Measurements from ENCODE around the gene KIF19. TPM values are rescaled to one million over a fixed set of nuclear protein-coding genes. Genes with fewer than 3 reads are reported as not detected.

The KIF19 gene
- total RNA-seq, 1 experiment from 2014 or later: not detected

DNA sequence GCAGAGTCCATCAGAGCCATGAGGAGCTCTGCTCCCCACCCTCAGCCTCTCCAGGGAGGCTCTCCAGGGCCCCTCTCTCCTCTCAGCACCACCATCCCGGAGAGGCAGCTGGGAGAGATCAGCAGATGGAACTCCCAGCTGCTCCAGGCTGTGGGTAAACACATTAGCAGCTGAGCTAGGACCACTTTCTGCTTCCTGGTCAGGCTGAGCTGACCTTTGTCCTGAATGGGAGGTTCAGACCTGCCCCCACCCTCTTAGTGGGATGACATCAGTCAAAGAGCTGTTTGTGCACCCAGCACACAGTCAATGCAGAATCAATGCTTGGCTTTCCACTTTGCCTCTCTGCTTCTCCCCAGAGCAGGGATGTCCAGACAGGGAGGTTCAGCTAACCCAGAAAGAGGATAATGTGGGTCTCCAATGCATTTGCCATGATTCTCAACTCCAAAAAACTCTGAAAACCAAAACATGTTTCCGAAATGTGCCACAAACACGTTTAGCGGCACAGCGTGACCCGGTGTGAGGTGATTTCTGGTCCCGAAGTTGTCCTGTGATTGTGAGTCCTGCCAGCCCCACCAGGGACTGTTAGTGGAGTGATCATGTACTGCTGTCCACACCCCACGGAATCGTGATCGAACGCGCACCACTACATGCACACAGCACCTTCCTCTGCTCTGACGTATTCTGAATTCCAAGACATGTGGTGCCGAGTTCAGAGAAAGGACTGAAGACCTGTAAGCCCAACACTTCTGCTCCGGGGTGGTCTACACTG, 48.0 kb downstream of the KIF19 start:
- in situ Hi-C loops (cut with HindIII; ENCODE audit: low pct_unique_long_range_greater_than_20kb, low sequenced_read_pairs): no loop called here
- DNase-seq (ENCODE audit: low read depth): no peak

DNA sequence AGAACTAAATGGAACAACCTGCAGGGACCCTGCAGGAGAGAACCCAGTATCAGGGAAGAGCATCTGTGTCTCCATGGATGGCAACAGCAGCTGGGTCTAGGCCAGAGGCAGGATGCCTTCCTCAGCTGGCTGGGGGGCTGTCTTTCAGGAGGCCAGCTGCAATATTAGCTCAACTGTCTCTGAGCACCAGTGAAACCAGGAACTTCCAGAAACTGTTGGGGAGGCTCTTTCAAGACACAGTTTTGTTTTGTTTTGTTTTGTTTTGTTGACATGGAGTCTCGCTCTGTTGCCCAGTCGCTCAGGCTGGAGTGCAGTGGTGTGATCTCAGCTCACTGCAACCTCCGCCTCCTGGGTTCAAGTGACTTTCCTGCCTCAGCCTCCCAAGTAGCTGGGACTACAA, 48.8 kb downstream of the KIF19 start:
- DNase-seq (ENCODE audit: low read depth): no peak
- in situ Hi-C loops (cut with HindIII; ENCODE audit: low pct_unique_long_range_greater_than_20kb, low sequenced_read_pairs): no loop called here

DNA sequence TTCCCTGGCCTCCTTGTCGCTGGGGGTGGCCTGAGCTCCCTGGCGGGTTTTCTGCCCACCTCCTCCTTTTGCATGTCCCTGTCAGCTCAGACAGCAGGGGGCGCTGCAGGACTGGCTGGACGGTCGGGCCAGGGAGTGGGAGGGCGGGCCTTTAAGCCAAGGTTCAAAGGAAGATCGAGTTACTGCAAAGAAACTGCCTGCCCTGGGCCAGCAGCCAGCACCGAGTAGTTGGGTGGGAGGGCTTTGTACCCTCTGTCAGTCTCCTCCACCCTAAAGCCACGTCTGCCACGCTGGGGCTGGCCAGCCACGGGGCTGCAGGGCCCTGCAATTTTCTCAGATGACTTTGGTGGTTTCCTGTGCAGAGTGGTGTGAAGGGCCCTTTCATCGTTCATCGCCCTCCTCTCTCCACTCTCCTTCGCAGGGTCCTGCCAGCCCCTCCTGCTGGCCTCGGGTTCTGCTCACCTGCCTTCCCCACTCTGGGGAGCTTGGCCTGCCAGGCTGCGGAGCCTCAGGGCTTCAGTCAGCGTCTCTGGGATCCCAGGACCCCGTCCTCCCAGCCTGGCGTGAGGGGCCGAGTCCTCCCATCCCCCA, 53.6 kb downstream of the KIF19 start:
- peak; percentile 78 for DNase-seq (ENCODE audit: low read depth)
- in situ Hi-C loops (cut with HindIII; ENCODE audit: low pct_unique_long_range_greater_than_20kb, low sequenced_read_pairs): no loop called here

DNA sequence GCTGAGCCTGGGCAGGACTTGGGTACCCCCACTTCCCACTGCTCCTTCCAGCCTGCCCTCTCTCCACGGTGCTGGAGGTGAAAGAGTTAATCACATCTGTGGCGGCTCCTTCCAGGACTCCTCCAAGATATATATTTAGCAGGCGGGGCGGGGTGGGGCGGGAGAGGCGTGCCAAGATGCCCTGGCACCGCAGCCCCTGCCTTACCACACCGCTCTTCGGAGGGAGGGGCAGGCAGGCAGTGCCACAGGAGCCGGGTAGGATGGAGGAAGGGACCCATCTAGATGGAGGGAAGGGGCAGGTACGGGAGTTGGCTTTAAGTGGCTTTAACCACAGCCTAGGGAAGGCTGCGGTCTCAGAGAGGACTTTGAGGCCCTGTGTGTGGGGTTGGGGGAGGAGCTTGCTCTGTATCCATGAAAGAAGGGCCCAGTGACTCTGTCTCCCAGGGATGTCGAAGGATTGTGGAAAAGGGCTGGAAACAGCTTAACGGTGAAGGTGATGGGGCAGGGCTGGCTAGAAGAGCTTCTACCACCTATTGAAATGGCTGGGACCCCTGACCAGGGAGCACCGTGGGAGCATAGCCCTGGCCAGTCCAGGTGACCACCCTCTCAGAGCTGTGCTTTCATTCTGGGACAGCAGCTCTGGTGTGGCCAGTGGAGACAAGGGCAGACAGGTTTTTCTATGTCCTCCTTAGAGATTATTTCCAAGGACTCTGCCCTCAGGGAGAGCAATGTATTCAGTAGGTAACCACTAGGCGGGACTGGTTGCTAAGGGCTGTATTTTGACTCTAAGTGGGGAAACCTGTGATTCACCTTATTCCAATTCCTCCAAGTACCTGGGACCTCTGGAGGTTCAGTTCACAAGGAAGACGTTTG, 54.3 kb downstream of the KIF19 start:
- in situ Hi-C loops (cut with HindIII; ENCODE audit: low pct_unique_long_range_greater_than_20kb, low sequenced_read_pairs): no loop called here
- peak; percentile 54 for DNase-seq (ENCODE audit: low read depth)

DNA sequence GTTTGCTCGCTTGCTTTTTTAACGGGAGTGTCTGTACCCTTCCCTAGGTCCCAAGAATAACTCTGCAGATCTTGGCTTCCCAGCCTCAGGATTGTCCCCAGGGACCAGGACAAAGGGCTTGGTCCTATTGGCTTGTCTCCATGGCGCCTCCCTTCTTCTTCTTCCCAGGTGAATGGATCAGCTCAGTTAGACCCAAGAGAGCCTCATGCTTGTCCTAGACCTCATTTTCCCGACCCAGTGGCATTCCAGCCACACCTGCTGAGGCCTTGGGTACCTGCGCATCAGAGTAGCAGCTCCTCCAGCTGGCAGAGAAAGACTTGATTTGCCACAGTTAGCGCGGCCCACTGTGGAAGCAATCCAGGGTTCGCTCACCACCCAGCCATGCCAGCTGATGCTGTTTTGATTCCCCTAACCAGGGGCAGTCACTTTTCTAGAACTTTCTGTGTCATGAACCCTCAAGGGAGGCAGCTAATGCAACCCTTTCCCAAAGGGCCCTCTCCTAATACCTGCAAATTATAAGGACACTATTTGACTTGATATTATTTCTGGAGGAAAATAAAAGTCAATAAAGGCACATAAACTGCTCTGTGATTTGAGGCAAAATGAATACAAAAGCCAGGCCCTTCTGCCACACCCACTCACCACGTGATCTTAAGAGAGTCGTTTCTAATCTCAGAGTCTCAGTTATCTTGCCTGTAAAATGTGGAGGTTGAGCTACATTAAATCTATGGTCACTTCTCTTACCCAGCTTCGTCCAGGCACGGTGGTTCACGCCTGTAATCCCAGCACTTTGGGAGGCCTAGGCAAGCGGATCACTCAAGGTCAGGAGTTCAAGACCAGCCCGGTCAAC, 55.2 kb downstream of the KIF19 start:
- no peak for DNase-seq (ENCODE audit: low read depth)

DNA sequence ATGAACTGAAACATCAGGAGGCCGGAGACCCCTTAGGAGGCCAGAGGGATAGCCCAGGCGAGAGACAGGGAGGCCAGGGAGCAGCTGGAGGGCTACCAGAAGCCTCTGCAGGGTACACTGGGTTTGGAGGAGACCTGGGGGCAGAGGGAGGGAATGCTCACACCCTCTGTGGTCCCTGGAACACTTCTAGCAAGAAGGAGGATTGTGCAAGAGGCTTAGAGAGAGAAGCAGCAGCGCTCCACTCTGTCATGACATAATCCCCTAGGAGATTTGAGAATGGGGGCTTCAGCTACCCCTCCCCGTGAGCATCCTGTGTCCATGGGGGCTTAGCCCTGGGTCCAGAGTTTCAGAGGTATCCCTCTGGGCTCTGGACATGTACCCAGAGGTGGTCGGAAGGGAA, 57.1 kb downstream of the KIF19 start:
- in situ Hi-C loops (cut with HindIII; ENCODE audit: low pct_unique_long_range_greater_than_20kb, low sequenced_read_pairs): no loop called here
- no peak for DNase-seq (ENCODE audit: low read depth)

More for the DNA sequence above, 55.2 kb downstream of the KIF19 start:
- in situ Hi-C loops (cut with HindIII; ENCODE audit: low pct_unique_long_range_greater_than_20kb, low sequenced_read_pairs): no loop called here

DNA sequence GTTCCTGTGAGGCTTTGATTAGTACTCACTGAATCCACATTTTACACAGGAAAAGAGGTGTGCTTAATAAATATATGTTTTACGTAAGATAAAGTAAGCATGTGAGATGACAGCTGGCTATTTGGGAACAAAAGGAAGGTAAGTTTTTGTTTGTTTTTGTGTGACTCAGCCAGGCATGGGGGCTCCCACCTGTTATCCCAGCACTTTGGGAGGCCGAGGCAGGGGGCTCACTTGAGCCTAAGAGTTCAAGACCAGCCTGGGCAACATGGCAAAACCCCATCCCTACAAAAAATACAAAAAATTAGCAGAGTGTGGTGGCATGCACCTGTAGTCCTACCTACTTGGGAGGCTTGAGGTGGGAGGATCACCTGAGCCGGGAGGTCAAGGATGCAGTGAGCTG, 59.2 kb downstream of the KIF19 start:
- in situ Hi-C loops (cut with HindIII; ENCODE audit: low pct_unique_long_range_greater_than_20kb, low sequenced_read_pairs): no loop called here
- no peak for DNase-seq (ENCODE audit: low read depth)

DNA sequence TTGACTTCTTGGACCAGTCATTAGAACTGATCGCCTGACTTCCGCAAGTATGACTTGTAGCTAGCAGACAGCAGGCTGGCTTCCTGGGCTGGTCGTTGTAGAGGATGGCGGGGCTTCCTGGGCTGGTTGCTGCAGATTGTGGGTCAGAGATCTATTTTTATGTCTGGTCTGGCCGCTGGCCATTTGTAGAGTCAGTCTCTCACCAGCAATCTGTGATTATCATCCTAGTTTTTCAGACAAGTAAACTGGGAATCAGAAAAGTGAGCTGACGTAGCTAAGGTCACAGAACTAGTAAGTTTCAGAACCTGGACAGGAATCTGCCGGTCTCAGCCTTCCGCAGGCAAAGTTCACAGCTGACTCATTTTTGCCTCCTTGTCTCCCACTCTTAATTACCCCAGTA, 60.4 kb downstream of the KIF19 start:
- in situ Hi-C loops (cut with HindIII; ENCODE audit: low pct_unique_long_range_greater_than_20kb, low sequenced_read_pairs): no loop called here
- DNase-seq (ENCODE audit: low read depth): no peak

DNA sequence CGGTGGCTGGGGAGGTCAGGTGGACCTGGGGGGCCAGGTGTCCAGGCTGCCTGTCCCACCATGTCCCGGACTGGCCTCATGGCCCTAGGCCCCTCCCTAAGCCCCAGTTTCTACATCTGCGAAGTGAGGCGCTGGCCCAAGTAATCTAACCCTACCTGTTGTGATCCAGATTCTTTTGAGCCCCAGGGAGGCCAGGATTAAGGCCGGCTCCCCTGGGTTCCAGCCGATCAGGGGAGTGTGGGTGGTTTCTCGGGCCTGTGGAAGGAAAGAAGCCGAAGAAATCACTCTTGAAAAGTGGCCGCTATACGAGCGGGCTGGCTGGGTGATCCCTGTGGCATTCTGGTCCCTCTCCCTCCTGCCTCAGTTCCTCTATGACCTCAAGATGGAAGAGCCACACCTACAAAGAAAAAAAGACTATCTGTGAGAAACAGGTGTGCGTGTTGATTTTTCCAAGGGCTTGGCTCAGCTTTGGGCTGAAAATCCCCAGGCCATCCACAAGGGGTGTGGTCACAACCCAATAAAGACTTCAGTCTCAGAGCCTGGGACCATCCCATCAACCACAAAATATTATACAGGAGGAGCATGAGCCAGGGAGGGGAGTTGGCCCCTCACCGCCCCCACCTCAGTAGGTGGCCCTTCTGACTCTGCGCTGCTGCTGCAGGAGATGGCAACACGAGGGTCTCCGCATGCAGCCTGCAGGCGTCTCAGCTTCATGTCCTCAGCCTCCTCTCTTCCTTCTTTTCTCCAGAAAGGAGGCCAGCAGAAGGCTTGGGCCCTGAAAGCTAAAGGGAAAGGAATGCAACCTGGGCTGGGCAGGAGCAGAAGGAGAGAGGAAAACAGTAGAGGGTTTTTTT, 61.6 kb downstream of the KIF19 start:
- DNase-seq (ENCODE audit: low read depth): no peak
- in situ Hi-C loops (cut with HindIII; ENCODE audit: low pct_unique_long_range_greater_than_20kb, low sequenced_read_pairs): no loop called here

DNA sequence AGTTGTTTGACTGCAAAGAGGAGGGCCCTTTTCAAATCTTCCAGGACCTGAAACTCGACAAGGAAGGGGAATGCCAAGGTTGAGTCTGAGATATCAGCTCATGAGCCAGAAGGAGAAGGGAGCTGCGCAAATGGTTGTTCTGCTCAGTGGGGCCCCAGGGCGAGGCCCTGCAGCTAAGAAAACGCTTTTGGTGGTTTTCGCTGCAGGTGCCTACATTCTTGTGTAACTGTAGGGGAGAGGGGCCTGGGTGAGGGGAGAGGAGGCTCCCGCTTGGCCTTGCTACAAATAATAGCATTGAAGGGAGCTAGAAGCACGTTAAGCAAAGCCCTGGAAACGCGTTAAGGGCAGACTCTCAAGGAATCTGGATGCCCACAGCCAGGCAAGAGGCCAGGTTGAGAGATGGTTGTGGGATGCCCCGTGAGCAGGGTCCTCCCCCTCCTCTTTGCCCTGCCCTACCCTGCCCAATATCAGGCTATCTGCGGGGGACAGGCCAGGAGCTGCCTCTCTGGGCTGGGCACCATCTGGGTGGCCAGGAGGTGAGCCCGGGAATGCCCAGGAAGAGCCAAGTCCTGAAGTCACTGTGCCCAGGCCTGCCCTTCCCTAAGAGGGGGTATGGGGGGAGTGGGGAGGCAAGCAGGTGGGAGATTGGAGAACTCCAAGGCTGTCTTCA, 63.2 kb downstream of the KIF19 start:
- no peak for DNase-seq (ENCODE audit: low read depth)
- in situ Hi-C loops (cut with HindIII; ENCODE audit: low pct_unique_long_range_greater_than_20kb, low sequenced_read_pairs): no loop called here

DNA sequence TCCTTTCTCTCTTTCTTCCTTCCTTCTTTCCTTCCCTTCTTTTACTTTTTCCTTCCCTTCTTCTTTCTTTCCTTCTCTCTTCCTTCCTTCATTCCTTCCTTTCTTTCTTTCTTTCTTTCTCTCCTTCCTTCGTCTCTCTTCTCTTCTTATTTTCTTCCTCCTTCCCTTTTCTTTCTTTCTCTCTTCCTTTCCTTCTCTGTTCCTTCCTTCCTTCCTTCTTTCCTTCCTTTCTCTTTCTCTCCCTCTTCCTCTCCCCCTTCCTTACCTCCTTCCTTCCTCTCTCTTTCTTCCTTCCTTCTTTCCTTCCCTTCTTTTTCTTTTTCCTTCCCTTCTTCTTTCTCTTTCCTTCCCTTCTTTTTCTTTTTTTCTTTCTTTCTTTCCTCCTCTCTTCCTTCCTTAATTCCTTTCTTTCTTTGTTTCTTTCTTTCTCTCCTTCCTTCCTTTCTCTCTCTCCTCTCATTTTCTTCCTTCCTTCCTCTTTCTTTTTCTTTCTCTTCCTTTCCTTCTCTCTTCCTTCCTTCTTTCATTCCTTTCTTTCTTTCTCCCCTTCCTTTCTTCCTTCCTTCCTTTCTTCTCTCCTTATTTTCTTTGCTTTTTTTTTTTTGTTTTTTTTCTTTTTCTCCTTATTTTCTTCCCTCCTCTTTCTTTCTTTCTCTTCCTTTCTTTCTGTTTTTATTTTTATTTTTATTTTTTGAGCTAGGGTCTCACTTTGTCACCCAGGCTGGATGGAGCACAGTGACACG, 64.1 kb downstream of the KIF19 start:
- in situ Hi-C loops (cut with HindIII; ENCODE audit: low pct_unique_long_range_greater_than_20kb, low sequenced_read_pairs): no loop called here
- no peak for DNase-seq (ENCODE audit: low read depth)

DNA sequence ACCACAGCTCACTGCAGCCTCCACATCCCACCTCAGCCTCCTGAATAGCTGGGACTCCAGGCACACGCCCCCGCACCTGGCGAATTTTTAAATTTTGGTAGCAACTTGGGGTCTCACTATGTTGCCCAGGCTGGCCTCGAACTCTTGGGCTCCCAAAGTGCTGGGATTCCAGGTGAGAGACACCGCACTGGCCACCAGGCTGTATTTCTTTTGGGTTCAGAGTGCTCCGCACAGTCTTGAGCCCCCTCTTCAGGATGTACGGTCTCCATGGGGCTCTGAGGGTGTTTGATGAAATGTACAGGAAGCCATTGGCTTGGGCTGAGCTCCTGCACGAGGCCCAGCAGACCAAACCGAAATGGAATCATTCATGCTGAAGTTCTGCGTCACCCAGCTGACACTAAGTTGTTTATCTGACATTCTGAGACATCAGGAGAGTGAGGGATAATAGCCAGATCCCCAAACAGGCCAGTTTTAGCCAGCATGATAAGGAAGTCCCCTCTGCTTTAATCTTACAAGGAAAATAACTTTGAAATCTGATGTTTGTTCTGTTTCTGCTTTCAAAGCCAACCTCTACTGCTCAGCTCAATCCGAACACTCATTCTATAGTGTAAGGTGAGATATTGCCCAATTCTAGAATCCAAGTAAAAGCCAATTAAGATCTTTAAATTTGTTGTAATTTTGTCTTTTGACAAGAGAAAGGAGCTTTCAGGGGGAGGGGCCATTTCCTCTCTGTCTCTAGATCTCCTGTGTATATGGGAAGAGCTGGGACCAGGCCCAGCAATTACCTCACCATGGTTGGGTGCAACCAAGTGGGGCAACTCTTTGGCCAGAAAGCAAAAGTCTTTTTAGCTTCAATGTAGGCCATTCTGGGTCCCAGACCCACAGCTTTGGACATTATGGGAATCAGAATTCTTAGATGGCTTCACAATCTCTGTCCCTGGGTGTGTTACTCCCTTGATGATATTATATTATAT, 64.9 kb downstream of the KIF19 start:
- no peak for DNase-seq (ENCODE audit: low read depth)
- in situ Hi-C loops (cut with HindIII; ENCODE audit: low pct_unique_long_range_greater_than_20kb, low sequenced_read_pairs): no loop called here

DNA sequence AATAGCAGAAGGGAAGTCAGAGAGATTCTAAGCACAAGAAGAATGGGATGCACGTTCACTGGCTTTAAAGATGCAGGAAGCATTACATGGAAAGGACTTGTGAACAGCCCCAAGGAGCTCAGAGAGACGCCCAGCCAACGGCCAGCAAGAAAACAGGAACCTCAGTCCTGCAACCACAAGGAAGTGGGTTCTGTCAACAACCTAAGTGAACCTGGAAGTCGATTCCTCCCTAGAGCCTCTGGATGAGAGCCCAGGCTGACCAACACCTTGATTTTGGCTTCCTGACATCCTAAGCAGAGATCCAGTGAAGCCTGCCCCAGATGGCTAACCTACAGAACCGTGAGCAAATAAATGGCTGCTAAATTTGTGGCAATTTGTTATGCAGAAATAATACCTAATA, 65.7 kb downstream of the KIF19 start:
- in situ Hi-C loops (cut with HindIII; ENCODE audit: low pct_unique_long_range_greater_than_20kb, low sequenced_read_pairs): no loop called here
- DNase-seq (ENCODE audit: low read depth): no peak

DNA sequence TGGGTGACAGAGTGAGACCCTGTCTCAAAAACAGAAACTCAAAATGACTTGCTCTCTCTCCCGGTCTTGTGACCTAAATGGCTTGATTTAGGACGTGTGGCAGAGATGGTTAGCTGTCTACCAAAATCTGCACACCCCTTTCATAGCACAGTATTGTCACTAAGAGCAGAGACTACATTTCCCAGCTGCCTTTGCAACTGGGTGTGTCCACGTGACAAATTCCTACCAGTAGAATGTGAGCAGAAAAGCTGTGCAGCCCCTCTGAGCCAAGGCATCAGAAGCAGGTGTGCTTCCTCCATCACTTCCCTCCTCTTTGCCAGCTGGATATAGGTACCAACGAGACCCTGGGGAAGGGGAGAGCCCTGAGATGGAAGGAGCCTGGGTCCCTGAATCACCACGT, 66.8 kb downstream of the KIF19 start:
- no peak for DNase-seq (ENCODE audit: low read depth)
- in situ Hi-C loops (cut with HindIII; ENCODE audit: low pct_unique_long_range_greater_than_20kb, low sequenced_read_pairs): no loop called here

DNA sequence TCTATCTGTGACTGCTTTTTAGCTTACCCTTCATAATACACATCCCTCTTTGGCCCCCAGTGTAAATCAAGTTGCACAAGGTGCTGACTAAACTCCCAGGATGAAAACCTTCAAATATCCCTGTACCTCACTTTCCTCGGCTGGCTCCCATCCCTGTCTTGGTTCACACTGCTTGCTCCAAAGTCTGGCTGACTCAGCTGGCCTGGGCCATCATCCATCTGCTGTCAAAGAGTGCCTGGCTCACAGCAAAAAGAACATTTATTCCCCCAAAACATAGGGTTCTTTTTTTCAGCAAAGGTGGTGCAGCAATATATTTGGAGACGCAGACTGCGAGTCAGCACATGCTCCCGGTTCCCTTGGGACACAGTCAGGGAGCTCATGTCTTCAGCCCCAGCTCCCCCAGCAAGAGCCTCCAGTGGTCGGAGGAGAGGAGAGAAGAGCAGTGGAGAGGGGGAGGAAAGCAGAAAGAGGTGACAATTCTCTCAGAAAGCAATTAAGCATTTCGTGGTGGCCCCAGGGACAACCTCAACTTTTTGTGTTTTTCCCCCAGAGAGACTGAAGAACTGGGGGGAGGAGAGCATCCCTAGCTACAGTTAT, 67.4 kb downstream of the KIF19 start:
- in situ Hi-C loops (cut with HindIII; ENCODE audit: low pct_unique_long_range_greater_than_20kb, low sequenced_read_pairs): no loop called here
- DNase-seq (ENCODE audit: low read depth): no peak
